ENCODE measurements around the gene NMUR1.
"Not testable (repeated sequence)": the region's sequence is repeated elsewhere in the genome, so short reads cannot be mapped to it uniquely, and the experiment has no call there.

NMUR1 gene

GRCh38 chr2:231530099-231531011 lies at the start of gene NMUR1:
TSS of gene NMUR1 (minus strand) at chr2:231530445. CDS start at chr2:231530361, 84 bp downstream.
- no peak for DNase-seq

- no peak for DNase-seq
These were observed 49.3 kb upstream of the NMUR1 start for GRCh38 chr2:231579560-231579959.

GRCh38 chr2:231578655-231579054 lies 48.4 kb upstream of the NMUR1 start:
- not testable (repeated sequence) for DNase-seq

DNA sequence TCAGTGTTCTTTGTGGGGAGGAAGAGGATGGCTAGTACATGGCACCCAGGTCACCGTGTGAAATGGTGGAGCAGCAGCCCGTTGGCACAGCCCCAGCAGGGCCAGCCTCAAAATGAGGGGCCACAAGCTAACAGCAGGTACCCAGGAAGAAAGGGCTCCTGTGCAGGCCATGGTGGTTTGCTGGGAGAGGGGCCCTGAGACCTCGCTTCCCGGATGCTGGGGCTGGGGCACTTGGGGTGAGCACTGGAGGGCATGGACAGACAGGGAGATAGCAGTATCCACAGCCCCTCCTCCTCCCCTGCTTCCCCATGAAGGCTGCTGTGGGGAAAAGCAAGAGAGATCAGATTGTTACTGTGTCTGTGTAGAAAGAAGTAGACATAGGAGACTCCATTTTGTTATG lies 46.2 kb upstream of the NMUR1 start:
- no peak for DNase-seq

GRCh38 chr2:231575612-231576256 lies 45.5 kb upstream of the NMUR1 start:
- DNase-seq: no peak

DNA sequence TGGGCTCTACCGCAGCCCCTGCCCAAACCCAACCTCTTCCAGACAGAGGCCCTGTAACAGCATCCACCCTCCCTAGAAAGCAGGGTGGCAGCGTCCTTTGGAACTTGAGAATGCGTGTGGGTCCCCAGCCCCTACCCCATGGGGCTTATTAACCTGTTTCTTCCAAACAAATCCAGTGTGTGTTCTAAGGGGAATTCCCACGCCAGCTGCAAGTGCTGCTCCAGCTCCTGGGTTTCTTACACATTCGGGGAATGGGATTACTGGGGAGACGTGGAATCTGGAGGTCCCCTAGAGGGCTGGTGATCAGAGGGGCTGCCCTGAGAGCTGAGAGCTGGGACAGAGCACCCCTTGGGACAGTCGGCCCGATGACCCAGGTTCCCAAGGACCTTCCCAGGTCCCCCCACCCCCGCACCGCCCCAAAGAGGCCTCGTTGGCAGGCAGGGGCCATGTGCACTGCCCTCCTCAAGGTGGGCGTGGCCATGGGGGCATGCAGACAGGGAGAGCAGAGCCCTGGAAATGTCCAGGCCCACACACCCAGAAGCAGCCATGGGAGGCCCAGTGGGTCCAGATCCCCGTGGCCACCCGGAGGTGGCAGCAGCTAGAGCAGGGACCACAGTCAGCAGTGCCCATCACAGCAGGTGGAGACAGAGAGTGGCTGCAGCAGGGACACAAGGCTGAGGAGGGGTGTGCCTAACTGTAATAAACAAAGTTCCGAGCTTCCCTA lies 43.6 kb upstream of the NMUR1 start:
- DNase-seq: no peak

GRCh38 chr2:231573096-231573495 lies 42.9 kb upstream of the NMUR1 start:
- no peak for DNase-seq

GRCh38 chr2:231571661-231572191 lies 41.5 kb upstream of the NMUR1 start:
- no peak for DNase-seq

- not testable (repeated sequence) for DNase-seq
These were observed 40.7 kb upstream of the NMUR1 start for GRCh38 chr2:231570915-231571314.

DNA sequence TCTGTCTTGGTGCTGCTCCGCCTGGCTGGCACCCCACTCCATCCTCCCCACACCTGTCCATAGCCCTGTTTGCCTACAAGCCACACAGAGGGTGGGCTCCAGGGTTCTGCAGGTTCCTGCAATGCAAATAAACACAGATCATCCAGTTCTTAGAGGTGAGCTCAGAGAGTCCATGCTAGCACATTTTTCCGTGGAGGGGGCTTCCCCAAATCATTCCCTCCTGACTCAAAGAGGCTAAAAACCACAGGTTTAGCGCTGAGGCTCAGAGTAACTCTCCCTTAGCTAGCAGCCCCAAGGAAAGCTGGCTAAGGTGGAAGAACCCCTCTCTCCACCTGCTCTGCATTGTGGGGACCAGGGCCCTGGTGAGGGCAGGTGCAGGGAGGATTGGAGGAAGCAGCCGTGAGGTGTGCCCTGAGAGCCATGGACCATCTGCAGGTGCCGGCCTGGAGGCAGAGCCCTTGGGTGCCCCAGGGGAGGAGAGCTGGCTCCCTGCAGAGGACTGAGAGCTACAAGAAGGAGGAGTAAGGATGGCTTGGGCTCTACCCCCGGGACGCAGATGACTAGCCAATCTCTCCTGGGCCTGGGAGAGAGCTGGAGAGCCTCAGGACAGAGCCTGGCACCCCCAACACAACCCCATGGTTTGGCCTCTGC lies 38.7 kb upstream of the NMUR1 start:
- DNase-seq: no peak

DNA sequence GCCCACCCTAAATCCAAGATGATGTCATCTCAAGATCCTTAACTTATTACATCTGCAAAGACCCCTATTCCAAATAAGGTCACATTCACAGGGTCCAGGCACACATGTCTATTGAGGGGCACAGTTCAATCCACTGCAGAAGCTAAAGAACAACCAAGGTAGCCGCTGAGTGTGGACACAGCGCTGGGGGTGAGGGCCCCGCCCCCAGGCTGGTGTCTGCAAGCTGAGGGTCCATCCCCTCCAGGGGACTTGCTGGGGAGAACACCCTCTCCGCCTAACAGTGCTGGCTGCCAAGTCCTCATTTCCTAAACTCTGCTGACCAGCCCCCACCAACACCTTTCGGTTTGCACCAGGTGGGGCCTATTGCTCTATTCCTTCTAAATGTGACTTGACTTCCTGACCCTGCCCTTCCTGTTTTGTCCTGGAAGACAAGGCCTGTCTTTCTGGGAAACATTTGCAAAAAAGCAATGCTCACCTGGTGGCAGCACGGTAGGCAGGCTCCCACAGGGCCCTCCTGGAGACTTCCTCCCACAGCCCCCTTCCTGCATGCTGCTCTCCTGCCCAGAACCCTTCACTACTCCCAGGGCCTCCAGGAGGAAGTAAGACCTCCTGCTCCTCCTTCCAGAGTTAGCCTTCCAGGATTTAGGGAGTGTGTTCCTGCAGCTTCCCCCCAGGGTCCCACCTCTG lies 38.0 kb upstream of the NMUR1 start:
- DNase-seq: no peak

DNA sequence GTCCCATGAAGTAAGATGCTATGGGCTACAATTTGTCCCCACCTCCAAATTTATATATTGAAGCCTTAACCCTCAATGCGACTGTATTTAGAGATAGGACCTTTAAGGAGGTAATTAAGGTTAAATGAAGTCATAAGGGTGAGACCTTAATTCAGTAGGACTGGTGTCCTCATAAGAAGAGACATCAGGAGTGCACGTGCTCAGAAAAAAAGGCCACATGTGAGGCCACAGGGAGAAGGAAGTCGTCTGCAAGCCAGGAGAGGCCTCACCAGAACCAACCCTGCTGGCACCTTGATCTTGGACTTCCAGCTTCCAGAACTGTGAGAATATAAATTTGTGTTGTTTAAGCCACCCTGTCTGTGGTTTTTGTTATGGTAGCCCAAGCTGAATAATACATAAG lies 36.9 kb upstream of the NMUR1 start:
- no peak for DNase-seq

DNA sequence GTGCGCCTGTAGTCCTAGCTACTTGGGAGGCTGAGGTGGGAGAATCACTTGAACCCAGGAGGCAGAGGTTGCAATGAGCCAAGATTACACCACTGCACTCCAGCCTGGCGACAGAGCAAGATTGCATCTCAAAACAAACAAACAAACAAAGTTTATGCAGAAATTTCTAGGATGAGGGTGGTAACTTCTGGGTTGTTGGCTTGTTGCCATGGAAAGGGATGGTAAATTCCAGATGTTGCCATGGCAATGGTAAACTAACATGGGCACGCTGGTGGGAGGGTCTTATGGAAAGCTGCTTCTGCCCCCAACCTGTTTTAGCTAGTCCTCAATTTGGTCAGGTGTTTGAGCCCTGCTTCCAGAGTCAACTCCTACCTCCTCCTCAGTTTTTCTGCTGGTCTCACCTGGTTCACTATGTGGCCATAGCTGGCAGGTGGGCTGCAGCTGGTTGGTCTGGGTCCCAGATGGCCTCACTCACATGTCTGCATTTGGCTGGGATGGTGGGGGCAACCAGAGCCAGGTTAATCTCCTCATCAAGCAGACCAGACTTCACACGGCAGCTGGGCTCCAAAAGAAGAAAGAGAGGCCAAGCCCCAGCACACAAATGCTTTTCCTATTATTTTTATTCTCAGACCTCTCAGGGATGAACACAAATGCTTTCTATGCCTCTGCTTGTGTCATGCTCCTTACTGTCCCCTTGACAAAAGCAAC lies 35.8 kb upstream of the NMUR1 start:
- no peak for DNase-seq

GRCh38 chr2:231563378-231563961 lies 33.2 kb upstream of the NMUR1 start:
- DNase-seq: peak; percentile 50

DNA sequence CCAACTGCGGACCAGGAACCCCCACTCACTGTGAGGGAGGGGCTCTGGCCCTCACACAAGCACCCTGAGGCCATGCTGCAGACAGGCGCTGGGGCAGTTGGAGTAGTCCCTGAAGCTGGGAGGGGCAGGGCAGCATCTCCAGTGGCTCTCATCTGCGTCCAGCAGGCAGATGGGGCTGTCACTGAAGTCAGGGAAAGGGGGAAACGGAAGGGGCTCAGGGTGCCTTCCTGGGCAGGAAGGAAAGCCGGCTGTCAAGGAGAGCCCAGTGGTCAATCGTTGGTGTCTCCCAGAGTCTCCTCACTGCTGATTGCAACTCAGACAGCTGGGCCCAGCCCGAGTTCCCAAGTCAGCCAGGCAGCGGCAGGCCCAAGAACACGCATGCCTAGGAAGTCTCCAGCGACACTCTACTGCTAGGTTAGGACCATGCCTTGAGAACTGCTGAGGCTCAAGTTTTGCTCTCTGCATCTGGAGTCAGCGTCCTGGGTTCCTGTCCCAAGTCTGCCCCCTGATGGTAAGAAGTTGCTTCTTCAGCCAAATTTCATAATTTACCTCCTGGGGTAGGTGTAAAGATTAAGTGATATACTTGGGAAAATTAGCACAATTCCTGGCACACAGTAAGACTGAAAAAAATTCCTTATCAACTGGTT lies 27.4 kb upstream of the NMUR1 start:
- DNase-seq: peak; percentile 81

DNA sequence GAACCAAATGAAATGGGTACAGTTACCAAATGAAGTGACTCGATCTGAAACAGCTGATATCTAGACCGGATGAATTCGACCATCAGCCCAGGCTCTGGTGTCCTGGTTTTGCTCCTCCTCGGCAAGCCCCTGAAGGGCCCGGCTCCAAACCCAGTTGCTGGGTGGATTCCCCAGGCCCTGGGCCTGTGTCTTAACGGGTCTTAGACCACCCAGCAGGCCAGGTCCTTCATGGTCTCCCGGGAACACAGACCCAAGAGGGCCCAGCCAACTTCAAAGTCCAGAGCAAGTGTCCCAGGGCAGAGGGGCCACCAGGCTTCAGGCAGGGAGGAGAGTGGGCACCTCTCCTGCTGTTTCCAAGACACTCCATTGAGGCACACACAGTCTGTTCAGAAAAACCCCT lies 26.7 kb upstream of the NMUR1 start:
- DNase-seq: no peak

GRCh38 chr2:231556496-231556895 lies 26.3 kb upstream of the NMUR1 start:
- not testable (repeated sequence) for DNase-seq

DNA sequence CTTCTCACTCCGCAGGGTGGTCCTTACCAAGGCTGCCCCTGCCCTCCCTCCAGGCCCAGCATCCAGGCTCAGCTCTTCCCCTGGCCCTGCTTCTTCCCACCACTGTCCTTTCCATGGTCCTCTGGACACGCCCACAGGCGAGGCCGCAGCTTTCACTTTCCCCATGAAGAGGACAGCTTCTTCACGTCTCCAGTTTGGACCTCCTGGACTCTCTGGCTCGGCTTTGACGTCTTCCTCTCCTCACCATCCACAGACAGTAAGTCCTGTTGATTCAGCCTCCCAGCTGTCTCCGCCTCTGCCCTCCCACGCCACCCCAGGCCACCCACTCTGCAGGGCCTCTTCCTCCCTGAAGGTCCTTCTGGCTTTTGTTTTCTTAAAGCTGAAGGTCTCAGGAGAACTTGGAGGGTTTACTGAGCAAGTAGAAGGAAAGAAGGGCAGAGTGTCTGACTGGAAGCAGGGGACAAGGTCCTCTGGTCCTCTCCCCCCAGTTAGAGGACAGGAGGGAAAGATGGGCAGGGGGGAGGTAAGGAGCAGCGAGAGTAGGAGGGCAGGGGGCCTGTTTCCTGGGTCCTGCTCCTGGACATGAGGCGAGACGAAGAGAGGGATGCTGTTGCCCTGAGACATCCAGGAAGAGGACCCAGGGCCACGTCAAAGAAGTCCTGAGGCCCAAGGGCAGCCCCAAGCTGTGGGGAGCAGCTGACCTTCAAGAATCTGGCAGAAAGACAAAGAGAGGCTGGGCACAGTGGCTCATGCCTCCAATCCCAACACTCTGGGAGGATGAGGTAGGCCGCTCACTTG lies 24.7 kb upstream of the NMUR1 start:
- peak; percentile 31 for DNase-seq

DNA sequence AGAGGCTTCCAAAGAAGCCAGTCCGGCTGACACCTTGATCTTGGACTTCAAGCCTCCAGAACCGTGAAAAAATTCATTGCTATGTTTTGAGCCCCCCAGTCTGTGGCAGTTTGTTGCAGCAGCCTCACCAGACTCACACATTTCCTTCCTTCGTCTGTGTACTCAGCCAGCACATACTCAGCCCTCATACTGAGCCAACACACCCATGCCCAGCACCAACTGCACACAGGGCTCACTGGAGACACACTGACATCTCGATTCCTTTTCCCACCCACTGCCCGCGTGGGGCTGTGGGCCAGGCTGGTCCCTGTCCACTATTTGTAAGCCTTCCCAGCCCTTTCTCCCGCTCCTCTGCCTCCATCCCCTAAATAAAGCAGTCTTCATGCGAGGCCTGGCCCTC lies 24.1 kb upstream of the NMUR1 start:
- DNase-seq: no peak

DNA sequence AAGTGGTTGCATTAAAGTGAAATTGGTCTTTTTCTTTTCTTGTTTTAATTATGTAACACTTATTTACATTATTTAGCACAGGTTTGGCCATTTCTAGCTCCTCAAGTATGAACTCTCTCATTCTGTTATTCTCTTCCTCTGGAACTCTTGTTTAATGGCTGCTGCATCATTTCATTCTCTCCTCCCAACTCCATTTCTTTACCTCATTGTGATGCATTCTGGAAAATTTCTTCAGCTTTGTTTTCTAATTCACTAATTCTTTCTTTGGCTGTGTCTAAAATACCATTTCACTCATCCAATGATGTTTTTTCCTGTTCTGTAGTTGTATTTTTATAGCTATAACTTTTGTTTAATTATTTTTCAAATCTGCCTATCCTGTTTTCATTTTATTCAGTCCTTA lies 22.5 kb upstream of the NMUR1 start:
- no peak for DNase-seq
